Fibroblast of skin of left biceps (primary cell): Measurements from ENCODE around the gene DDRGK1.

Experiments
- DNase-seq, 2 experiments: peaks; one replicate each; pipeline ENCODE4 v3.0.0-alpha.2; 2013; ENCODE audit warnings: low read depth in 2 of 2

DDRGK1 gene

GRCh38 chr20:3235666-3236324 is 31.3 kb upstream of the DDRGK1 start:
- no peak for DNase-seq

GRCh38 chr20:3233991-3234498 is 29.6 kb upstream of the DDRGK1 start:
- no peak for DNase-seq

GRCh38 chr20:3233131-3233990 is 28.9 kb upstream of the DDRGK1 start:
- no peak for DNase-seq

GRCh38 chr20:3231889-3232588 is 27.6 kb upstream of the DDRGK1 start:
- DNase-seq = no peak

- no peak for DNase-seq
Observed at GRCh38 chr20:3231116-3231515, 26.6 kb upstream of the DDRGK1 start.

- no peak for DNase-seq
Observed at GRCh38 chr20:3229798-3230197, 25.3 kb upstream of the DDRGK1 start.

- DNase-seq = no peak
Observed at GRCh38 chr20:3229158-3229557, 24.7 kb upstream of the DDRGK1 start.

- no peak for DNase-seq
Observed at GRCh38 chr20:3228750-3229032, 24.2 kb upstream of the DDRGK1 start.

GRCh38 chr20:3227936-3228749 is 23.7 kb upstream of the DDRGK1 start:
- DNase-seq = no peak

- no peak for DNase-seq
Observed at GRCh38 chr20:3227506-3227905, 23.0 kb upstream of the DDRGK1 start.

GRCh38 chr20:3226864-3227263 is 22.4 kb upstream of the DDRGK1 start:
- no peak for DNase-seq

GRCh38 chr20:3226093-3226492 is 21.6 kb upstream of the DDRGK1 start:
- DNase-seq = no peak

GRCh38 chr20:3224681-3225421 is 20.4 kb upstream of the DDRGK1 start:
- DNase-seq = no peak

- no peak for DNase-seq
Observed at GRCh38 chr20:3223994-3224680, 19.7 kb upstream of the DDRGK1 start.

GRCh38 chr20:3223651-3223993 is 19.1 kb upstream of the DDRGK1 start:
- DNase-seq = no peak

GRCh38 chr20:3222635-3223600 is 18.4 kb upstream of the DDRGK1 start:
- no peak for DNase-seq

- DNase-seq = no peak
Observed at GRCh38 chr20:3221398-3222226, 17.1 kb upstream of the DDRGK1 start.

- DNase-seq = no peak
Observed at GRCh38 chr20:3218307-3218988, 14.0 kb upstream of the DDRGK1 start.
